Hematopoietic multipotent progenitor cell treated with erythropoietin and hydrocortisone succinate and interleukin-3 and kit ligand, for 17 days (in vitro differentiated cells): Measurements from ENCODE around the gene FAM240B.

Experiments used
- DNase-seq: peaks from one replicate; pipeline ENCODE4 v3.0.0-alpha.2; 2015; ENCODE audit warnings: low spot score

Gene FAM240B

DNA sequence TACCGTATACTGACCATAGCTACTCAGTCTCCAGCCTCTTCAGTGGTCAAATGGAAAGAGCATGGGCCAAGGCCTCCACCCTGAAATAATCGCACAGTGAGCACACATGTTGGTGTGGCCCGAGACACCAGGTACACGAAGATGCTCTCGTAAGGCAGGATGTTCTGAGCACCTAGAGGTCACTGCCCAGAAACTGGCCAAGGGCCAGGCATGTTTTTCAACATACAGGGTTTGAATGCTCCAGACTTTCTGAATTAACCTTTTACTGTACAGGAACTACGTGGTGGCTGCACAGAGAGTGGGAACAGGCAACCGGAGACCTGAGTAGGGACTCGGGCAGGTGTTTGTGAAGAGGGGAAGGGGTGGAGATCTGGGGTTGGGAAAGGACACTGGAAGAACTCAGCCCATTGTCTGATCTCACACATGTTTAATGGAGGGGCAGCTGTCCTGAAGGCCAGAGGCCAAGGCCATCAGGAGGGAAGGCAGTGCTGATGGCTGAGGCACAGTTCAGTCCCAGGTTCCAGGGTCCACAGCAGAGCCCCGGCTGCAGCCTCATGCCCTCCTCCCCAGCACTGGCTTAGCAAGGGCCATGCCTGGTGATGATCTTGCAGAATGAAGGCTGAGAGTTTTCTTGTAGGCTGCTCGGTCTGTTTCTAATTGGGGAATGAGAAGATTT lies 51.0 kb downstream of the FAM240B start:
- DNase-seq = no peak

DNA sequence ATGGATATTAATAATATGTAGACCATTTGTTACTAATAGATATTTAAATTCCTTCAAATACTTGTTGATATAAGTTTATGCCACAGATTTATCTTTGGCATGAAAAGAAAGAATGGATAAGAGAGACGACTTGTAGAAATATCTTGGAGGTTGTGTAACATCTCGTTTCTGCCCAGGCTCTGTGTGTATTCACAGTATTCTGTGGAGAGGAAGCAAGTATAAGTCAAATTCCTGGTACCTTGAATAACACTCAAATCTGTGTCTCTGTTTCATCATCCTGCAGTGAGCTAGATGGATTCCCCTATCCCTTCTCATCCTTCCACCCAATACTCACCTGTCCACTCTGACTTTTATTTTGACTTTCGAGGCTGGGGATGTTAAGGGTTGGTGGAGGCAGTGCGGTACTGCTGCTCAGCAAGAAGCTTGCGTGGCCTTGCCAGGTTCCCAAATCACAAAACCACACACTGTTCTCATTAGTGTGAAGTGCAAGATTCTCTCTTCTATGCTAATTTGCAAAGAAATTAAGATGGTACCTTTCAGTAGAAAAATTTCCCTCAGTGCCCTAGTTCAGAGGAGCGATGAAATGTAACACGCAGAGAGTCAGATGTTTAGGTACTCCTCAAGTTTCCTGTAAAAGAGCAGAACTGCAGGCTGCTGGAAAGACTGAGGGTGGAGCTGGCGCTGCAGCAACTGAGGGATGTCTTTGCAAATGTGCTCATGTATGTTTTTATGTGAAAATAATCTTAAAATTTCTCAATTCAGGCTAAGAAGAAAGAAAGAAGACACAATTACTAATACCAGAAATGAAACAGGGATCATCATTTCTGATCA lies 57.0 kb downstream of the FAM240B start:
- no peak for DNase-seq

DNA sequence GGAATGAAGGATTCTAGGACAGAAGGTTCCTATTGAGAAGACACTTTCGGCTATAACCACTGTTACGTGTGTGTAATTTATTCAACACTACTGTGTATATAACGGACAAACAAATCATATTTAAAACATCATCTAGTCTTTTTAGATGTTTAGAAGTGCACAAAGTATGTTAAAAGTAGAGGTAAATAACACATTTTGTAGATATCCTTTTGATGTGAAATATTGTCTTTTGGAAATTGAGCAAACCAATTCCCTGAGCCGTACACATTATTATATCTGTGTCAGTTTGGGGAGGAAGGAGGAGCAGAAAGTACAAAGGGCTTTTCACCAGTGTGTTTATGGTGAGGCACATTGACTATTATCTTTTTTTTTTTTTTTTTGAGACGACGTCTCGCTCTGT lies 60.4 kb downstream of the FAM240B start:
- no peak for DNase-seq

DNA sequence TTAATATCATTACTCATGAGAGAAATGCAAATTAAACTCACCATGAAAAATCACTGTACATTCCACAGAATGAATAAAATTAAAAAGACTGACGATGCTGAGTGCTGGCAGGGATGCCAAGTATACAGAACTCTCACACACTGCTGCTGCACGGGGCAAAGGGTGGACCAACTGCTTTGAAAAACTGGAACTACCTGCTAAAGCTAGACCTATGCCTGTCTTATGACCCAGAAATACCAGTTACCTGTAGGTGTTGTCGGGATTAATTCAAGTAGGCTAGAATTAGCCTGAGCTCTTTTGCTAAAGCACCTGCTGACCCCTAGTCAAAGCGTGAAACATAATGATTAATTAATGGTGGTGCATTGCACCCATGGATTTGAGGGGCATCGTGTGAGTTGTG lies 63.0 kb downstream of the FAM240B start:
- DNase-seq = no peak

DNA sequence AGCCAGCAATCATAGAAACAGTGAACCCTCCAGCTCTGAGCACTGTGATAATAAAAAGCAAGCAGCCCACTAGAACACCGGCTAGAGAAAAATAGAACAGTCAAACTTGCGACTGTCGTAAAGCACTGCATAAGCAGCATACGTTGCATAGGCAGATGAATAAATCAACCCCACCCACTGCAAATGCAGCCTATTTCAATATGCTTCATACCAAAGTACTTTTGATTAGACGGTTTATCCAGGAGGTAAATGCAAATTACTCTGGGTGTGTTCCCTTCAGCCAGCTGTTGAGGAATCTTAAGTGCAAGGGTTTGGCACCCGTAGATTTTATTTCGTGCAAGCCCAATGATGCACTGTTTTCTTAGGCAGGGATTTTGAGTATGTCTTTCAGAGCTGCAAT lies 67.4 kb downstream of the FAM240B start:
- DNase-seq = no peak

DNA sequence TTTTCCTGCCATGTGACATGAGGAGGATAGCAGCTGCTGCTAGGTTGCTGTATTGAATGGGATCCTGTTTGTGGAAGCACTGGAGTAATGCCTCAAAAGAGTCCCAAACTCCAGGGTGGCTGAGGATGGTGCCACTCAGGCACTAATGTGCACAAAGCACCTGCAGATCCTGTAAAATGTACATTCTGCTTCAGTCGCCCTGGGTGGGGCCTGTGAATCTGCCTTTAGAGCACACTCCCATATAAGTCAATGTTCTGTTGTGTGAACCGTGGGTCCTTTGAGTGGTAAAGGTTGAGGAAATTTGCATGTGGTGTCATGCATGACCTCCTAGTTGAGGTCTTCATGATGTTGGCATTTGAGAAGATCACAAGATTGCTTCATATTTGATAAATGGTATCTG lies 67.9 kb downstream of the FAM240B start:
- DNase-seq = no peak

DNA sequence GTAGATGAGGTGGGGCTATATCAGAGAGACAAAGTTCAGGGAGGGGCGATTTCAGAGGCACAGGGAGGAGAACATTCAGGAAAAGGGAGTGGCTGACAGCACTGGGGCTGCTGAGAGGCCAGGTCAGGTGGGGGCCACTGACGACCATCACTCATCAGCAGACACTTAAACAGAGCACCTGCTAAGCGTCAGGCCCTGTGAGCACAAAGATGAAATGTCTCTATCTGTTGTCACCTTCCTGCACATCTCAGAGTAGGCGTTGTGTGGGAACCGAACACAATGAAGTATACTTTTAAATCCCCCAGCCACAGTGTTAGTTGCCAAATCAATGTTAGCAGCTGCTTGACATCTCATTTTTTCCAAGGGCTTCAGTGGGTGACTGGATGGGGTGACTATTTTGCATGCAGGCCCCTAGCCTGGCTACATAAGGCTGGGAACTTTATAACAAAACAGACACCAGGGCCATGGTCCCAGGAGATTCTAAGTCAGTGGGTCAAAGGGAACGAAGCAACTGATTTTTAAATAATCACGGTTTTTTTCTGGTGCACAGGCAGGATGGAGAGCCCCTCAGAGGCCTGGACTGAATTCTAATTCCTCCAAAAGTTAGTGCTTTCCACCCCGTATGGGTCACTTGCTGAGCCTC lies 68.4 kb downstream of the FAM240B start:
- no peak for DNase-seq

DNA sequence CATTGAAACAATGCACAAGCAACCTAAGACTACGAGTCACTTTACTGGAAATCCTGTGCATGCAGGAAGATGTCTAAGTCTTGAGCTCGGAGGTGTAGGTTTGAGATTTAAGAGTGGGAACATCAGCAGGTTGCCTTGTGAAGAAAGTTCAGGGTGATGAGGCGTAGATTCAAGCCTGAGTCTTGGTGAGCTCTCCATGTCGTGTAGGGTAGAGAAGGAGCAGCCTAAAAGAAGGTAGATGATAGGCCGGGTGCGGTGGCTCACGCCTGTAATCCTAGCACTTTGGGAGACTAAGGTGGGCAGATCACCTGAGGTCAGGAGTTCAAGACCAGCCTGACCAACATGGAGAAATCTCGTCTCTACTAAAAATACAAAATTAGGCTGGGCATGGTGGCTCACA lies 69.4 kb downstream of the FAM240B start:
- no peak for DNase-seq

DNA sequence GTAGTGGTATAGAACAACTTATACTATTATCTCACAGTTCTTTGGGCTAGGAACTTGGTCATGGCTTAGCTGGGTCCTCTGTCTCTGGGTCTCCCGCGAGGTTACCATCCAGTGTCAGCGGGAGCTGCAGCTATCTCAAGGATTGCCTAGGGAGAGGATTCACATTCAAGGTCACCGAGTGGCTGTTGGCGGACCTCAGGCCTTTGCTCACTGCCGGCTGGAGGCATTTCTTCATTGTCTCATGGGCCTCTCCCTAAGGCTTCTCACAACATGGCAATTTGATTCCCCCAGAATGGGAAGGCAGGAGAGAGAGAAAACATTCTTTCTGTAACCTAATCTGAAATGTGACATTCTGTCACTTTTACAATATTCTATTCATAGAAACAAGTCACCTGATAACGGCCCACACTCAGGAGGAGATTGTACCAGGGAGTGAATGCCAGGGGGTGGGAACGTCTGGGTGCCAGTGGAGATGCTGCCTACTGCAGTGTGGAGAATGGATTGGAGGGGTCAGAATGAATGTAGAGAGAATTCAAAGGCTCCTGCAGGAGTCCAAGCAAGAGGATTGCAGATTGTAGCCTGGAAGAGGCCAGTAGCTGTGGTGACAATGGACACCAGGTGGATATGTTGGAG lies 70.1 kb downstream of the FAM240B start:
- DNase-seq = no peak

DNA sequence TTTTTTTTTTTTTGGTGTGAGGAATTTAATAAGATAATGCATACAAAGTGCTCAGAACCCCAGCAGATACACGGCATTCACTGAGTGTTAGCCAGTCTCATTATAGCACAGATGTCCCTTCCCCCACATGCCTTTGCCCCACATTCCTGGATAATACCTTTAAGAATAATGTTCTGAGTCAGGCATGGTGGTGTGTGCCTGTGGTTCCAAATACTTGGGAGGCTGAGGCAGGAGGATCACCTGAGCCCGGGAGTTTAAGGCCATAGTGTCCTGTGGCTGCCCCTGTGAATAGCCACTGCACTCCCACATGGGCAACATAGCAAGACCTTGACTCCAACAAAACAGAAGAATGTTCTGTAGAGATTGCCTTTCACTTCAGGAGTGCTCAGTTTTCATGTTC lies 75.3 kb downstream of the FAM240B start:
- DNase-seq = no peak
